HepG2 (cell line): ENCODE measurements around the gene SYNJ2. TPM values are rescaled to one million over a fixed set of nuclear protein-coding genes. Genes with fewer than 3 reads are reported as not detected.
A peak's percentile ranks its signal among the peaks of the same experiment; 100 is the strongest.

Experiments used
- FOXA3 ChIP-seq: IDR thresholded peaks from 2 replicates; pipeline ENCODE4 v1.6.1; 2016; ENCODE audit warnings: missing genetic modification reagents, missing compliant biosample characterization
- MIXL1 ChIP-seq: IDR thresholded peaks from 2 replicates; pipeline ENCODE4 v1.6.1; 2016
- ZNF234 ChIP-seq: sonication (generic); formaldehyde crosslinking; conservative IDR thresholded peaks from 2 replicates; pipeline ENCODE4 v1.5.1; 2020; ENCODE audit warnings: mild to moderate bottlenecking, missing genetic modification reagents
- ZNF263 ChIP-seq: sonication (generic); formaldehyde crosslinking; IDR thresholded peaks from 2 replicates; pipeline ENCODE4 v1.4.0; 2020; ENCODE audit warnings: missing genetic modification reagents
- ZNF362 ChIP-seq: sonication (generic); formaldehyde crosslinking; IDR thresholded peaks from 2 replicates; pipeline ENCODE4 v1.4.0; 2020; ENCODE audit warnings: missing genetic modification reagents, mild to moderate bottlenecking, borderline replicate concordance
- ZNF468 ChIP-seq: sonication (generic); formaldehyde crosslinking; IDR thresholded peaks from 2 replicates; pipeline ENCODE4 v1.8.0; 2022; ENCODE audit warnings: mild to moderate bottlenecking, moderate library complexity, missing genetic modification reagents
- ZNF549 ChIP-seq: sonication (generic); formaldehyde crosslinking; IDR thresholded peaks from 2 replicates; pipeline ENCODE4 v1.5.0; 2020; ENCODE audit warnings: missing genetic modification reagents
- ZNF557 ChIP-seq: sonication (generic); formaldehyde crosslinking; IDR thresholded peaks from 2 replicates; pipeline ENCODE4 v1.4.0; 2020; ENCODE audit warnings: missing genetic modification reagents
- ZNF609 ChIP-seq: sonication (generic); formaldehyde crosslinking; IDR thresholded peaks from 2 replicates; pipeline ENCODE4 v1.4.0; 2020; ENCODE audit warnings: mild to moderate bottlenecking, missing genetic modification reagents, borderline replicate concordance
- polyA plus RNA-seq, 8 experiments: library from polyadenylated mRNA; depleted of rRNA in 3 of 8; stranded (reverse) in 7 of 8; unstranded in 1 of 8; fragments of >200 nt; fragmentation: Illumina TruSeq in 4 of 8; extraction: Trizol in 4 of 8; gene quantifications; 2 replicates each; pipeline versions ENCODE4 v1.2.1 to v1.2.3, GENCODE V29; 2011 to 2016; ENCODE audit warnings: low read depth in 4 of 8, missing spikeins in 1 of 8, mixed read lengths in 1 of 8; ENCODE audit not compliant: insufficient read depth in 1 of 8
- total RNA-seq, 5 experiments: library from RNA; depleted of rRNA; stranded (reverse); fragments of >200 nt; fragmentation: Illumina TruSeq; extraction: Trizol; gene quantifications; 2 replicates each; pipeline ENCODE4 v1.2.3, GENCODE V29; 2016; ENCODE audit warnings: low read depth in 1 of 5
- TF ChIP-seq, protein P1 (sequence below): sonication (generic); formaldehyde crosslinking; IDR thresholded peaks from one replicate; pipeline ENCODE4 v1.5.1; 2020; ENCODE audit warnings: mild to moderate bottlenecking, missing genetic modification reagents; ENCODE audit errors: not compliant biosample characterization
- TF ChIP-seq, protein P2 (sequence below): sonication (generic); formaldehyde crosslinking; IDR thresholded peaks from 2 replicates; pipeline ENCODE4 v1.5.0; 2020; ENCODE audit warnings: missing genetic modification reagents, mild to moderate bottlenecking, borderline replicate concordance

Gene SYNJ2
- total and polyA plus RNA-seq, 2 of the 13 experiments (the other 11 are each of a cell fraction or from before 2014, with no cell fraction given): 39.1 to 57.6 TPM

GRCh38 chr6:157981395-157982101 is at the start of gene SYNJ2 (continued):
- TF ChIP-seq ZNF609 (CRISPR knock-in tag) (0 out of 2 replicates have a peak, but pooled peaks have one; percentile 5), ZNF263 (CRISPR knock-in tag) (peak; percentile 99), ZNF549 (CRISPR knock-in tag) (no peak), ZNF557 (CRISPR knock-in tag) (0 out of 2 replicates have a peak, but pooled peaks have one; percentile 49), ZNF362 (CRISPR knock-in tag) (0 out of 2 replicates have a peak, but pooled peaks have one; percentile 10), MIXL1 (CRISPR knock-in tag) (no peak; the same call in 1 of the 2 replicates), ZNF468 (CRISPR knock-in tag) (no peak), FOXA3 (CRISPR knock-in tag) (peak; percentile 57), ZNF234 (0 out of 2 replicates have a peak, but pooled peaks have one; percentile 7)
- TF ChIP-seq, protein P1, sequence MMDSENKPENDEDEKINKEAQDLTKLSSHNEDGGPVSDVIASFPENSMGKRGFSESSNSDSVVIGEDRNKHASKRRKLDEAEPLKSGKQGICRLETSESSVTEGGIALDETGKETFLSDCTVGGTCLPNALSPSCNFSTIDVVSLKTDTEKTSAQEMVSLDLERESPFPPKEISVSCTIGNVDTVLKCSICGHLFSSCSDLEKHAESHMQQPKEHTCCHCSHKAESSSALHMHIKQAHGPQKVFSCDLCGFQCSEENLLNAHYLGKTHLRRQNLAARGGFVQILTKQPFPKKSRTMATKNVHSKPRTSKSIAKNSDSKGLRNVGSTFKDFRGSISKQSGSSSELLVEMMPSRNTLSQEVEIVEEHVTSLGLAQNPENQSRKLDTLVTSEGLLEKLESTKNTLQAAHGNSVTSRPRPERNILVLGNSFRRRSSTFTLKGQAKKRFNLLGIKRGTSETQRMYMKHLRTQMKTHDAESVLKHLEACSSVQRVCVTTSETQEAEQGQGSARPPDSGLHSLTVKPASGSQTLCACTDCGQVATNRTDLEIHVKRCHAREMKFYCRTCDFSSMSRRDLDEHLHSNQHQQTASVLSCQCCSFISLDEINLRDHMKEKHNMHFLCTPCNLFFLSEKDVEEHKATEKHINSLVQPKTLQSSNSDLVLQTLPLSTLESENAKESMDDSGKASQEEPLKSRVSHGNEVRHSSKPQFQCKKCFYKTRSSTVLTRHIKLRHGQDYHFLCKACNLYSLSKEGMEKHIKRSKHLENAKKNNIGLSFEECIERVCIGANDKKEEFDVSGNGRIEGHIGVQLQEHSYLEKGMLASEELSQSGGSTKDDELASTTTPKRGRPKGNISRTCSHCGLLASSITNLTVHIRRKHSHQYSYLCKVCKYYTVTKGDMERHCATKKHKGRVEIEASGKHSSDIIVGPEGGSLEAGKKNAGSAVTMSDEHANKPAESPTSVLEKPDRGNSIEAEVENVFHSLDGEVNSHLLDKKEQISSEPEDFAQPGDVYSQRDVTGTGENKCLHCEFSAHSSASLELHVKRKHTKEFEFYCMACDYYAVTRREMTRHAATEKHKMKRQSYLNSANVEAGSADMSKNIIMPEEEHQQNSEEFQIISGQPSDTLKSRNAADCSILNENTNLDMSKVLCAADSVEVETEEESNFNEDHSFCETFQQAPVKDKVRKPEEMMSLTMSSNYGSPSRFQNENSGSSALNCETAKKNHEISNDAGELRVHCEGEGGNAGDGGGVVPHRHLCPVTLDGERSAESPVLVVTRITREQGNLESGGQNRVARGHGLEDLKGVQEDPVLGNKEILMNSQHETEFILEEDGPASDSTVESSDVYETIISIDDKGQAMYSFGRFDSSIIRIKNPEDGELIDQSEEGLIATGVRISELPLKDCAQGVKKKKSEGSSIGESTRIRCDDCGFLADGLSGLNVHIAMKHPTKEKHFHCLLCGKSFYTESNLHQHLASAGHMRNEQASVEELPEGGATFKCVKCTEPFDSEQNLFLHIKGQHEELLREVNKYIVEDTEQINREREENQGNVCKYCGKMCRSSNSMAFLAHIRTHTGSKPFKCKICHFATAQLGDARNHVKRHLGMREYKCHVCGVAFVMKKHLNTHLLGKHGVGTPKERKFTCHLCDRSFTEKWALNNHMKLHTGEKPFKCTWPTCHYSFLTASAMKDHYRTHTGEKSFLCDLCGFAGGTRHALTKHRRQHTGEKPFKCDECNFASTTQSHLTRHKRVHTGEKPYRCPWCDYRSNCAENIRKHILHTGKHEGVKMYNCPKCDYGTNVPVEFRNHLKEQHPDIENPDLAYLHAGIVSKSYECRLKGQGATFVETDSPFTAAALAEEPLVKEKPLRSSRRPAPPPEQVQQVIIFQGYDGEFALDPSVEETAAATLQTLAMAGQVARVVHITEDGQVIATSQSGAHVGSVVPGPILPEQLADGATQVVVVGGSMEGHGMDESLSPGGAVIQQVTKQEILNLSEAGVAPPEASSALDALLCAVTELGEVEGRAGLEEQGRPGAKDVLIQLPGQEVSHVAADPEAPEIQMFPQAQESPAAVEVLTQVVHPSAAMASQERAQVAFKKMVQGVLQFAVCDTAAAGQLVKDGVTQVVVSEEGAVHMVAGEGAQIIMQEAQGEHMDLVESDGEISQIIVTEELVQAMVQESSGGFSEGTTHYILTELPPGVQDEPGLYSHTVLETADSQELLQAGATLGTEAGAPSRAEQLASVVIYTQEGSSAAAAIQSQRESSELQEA: no peak
- TF ChIP-seq, protein P2, sequence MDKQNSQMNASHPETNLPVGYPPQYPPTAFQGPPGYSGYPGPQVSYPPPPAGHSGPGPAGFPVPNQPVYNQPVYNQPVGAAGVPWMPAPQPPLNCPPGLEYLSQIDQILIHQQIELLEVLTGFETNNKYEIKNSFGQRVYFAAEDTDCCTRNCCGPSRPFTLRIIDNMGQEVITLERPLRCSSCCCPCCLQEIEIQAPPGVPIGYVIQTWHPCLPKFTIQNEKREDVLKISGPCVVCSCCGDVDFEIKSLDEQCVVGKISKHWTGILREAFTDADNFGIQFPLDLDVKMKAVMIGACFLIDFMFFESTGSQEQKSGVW (CRISPR knock-in tag): no peak
